Skeletal muscle tissue (tissue), 4 donors: Measurements from ENCODE around the gene IFNAR1. TPM values are rescaled to one million over a fixed set of nuclear protein-coding genes. Genes with fewer than 3 reads are reported as not detected.
A peak's percentile ranks its signal among the peaks of the same experiment; 100 is the strongest.

ENCODE experiments used
- H3K27ac ChIP-seq: one replicate; pipeline ENCODE4 v1.7.0; 2013; ENCODE audit warnings: mild to moderate bottlenecking, low read depth, low read length, inconsistent platforms
- H3K27me3 ChIP-seq, 3 donors: one replicate each; pipeline ENCODE4 v1.7.0; 2013; ENCODE audit warnings: low read length in 3 of 3; ENCODE audit not compliant: control insufficient read depth in 3 of 3, insufficient read depth in 3 of 3
- H3K36me3 ChIP-seq, 3 donors: one replicate each; pipeline ENCODE4 v1.7.0; 2013; ENCODE audit warnings: low read length in 3 of 3; ENCODE audit not compliant: control insufficient read depth in 3 of 3, insufficient read depth in 3 of 3
- H3K4me1 ChIP-seq, 3 donors: one replicate each; pipeline ENCODE4 v1.7.0; 2013; ENCODE audit warnings: low read length in 3 of 3, mild to moderate bottlenecking in 3 of 3; ENCODE audit not compliant: control insufficient read depth in 3 of 3, insufficient read depth in 3 of 3
- H3K4me3 ChIP-seq, 3 donors: one replicate each; pipeline ENCODE4 v1.7.0; 2013; ENCODE audit warnings: low read length in 3 of 3
- H3K9ac ChIP-seq, 3 donors: one replicate each; pipeline ENCODE4 v1.7.0; 2013; ENCODE audit warnings: low read length in 3 of 3, mild to moderate bottlenecking in 3 of 3, moderate library complexity in 2 of 3, low read depth in 1 of 3
- H3K9me3 ChIP-seq, 3 donors: one replicate each; pipeline ENCODE4 v1.7.0; 2013; ENCODE audit warnings: low read length in 3 of 3; ENCODE audit not compliant: control insufficient read depth in 3 of 3
- total RNA-seq: library from RNA; depleted of rRNA; stranded (reverse); fragments of >200 nt; gene quantifications from one replicate; pipeline ENCODE4 v1.2.3, GENCODE V29; 2014
- donor health status: Osteomylitis.

IFNAR1 gene
- 15.1 TPM for total RNA-seq

DNA sequence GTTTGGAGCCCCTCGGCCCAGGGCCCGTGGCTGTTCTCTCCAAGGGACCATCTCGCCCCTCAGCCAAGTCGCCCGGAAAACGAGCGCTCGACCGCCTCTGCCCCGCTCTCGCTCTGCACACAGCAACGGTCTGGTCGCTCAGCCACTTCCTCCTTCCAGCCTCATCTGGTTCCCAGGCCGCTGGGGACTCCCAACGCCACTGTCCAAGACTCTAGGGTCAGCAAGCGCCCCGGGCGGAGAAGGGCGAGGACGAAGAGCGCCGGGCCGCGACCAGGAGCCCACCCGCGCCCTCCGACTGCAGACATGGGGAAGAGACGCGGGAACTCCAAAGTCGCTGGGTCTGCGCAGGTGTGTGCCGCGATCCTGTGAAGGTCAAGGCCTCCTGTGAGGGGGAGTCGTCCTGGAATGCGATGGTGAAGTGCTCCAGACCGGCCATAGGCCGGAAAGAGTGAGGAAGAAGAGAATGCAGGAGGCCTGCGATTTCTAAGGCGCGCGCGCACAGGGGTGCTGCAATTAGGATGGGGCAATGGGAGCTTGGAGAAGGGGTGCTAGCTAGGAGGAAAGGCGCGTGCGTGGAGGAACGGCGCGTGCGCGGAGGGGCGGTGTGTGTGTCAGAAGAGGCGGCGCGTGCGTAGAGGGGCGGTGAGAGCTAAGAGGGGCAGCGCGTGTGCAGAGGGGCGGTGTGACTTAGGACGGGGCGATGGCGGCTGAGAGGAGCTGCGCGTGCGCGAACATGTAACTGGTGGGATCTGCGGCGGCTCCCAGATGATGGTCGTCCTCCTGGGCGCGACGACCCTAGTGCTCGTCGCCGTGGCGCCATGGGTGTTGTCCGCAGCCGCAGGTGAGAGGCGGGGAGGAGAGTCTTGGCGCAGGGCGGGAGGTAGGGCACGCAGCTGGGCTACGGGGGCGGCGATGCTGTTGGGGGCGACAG lies at the start of gene IFNAR1:
Gene IFNAR1, plus strand, starts transcription at position 680 of the 931 bp plus-strand sequence. Its CDS starts 86 bp downstream, at position 766.
- peaks cover 12 to 19% (median 13%) of the 10 kb centered on the region in 3 donors for H3K4me1 ChIP-seq
- H3K27me3 ChIP-seq: no peaks in the 10 kb centered on the region
- H3K4me3 ChIP-seq: peak within 1 kb of the TSS; percentile 85 to 98 (median 90)
- H3K36me3 ChIP-seq: no peaks in the 10 kb centered on the region
- H3K9ac ChIP-seq: peak within 1 kb of the TSS; percentile 95 to 98 (median 97)
- H3K27ac ChIP-seq: peak within 1 kb of the TSS; percentile 92
- no peaks in the 10 kb centered on the region for H3K9me3 ChIP-seq

DNA sequence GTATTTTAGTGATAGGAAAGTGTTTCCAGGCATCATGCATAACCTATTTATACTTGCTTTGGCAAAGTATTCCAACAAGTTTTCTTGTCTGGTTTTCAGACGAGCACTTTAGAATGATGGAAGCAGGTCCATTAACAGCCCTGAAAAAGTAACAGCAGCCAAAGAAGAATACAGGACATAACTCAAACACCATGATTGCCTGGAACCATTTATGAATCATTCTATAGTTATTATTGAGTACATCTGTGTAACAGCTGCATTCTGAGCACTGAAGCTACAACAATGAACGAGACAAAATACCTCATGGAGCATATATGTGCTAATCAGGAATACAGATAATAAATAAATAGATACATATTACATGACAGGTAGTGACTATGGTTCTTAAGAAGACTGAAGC lies 46.0 kb upstream of the IFNAR1 start:
- H3K4me1 ChIP-seq: no peaks in the 10 kb centered on the region
- H3K4me3 ChIP-seq: no peak overlapping the region
- H3K9ac ChIP-seq: no peak overlapping the region
- H3K27ac ChIP-seq: no peak overlapping the region
- H3K9me3 ChIP-seq: peaks cover 0 to 3% (median 2%) of the 10 kb centered on the region in 3 donors
- H3K36me3 ChIP-seq: peaks cover 21 to 29% (median 25%) of the 10 kb centered on the region in 3 donors
- H3K27me3 ChIP-seq: no peaks in the 10 kb centered on the region

DNA sequence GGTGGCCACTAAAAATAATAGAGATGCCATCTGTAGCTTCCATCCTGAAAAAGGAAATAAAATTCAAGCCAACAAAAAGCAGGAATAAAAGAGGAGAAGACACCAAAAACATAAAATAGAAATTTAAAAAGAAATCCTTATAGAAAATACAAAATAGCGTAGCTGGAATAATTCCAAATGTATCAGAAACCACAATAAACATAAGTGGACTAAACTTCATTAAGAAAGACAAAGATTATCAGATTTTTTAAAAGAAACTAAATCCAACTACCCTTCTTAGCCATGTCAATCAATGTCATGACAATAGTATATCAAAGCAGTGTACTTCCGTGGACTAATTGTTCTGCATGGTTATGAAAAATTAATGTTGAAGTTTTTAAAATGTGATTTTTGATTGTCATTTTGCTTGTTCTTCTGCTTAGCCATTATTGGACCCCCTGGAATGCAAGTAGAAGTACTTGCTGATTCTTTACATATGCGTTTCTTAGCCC lies 45.4 kb upstream of the IFNAR1 start:
- Histone ChIP-seq H3K4me3 (no peak overlapping the region), H3K36me3 (peaks cover 23 to 29% (median 26%) of the 10 kb centered on the region in 3 donors), H3K9me3 (peaks cover 0 to 3% (median 2%) of the 10 kb centered on the region in 3 donors), H3K27ac (no peak overlapping the region), H3K27me3 (no peaks in the 10 kb centered on the region), H3K4me1 (no peaks in the 10 kb centered on the region), H3K9ac (no peak overlapping the region)

DNA sequence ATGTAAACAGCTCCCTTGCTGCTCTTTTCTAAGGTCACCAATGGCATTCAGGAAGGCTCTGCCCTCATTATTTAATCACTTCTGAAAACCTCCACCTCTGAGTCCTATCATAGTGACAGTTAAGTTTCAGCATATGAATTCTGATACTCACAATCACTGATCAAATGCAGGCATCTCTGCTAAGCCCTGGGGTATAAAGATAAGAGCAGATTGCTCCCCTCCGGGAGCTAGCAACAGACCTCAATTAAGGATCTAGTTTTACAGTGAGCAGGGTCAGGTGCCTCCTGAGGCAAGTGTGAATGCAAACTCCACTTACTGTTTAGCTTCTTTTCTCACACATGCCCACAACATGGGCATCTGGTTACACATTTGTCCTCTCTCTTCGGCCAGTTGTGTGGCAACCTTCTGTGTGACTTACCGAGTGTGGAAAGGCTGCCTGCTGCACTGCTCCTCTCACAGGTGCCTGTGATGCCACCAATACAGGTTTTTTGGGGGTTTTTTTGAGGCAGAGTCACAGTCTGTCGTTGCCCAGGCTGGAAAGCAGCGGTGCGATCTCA lies 43.6 kb upstream of the IFNAR1 start:
- no peak overlapping the region for H3K9ac ChIP-seq
- peaks cover 5 to 7% (median 6%) of the 10 kb centered on the region in 3 donors for H3K4me1 ChIP-seq
- H3K4me3 ChIP-seq: no peak overlapping the region
- no peaks in the 10 kb centered on the region for H3K27me3 ChIP-seq
- H3K36me3 ChIP-seq: peaks cover 31 to 32% (median 31%) of the 10 kb centered on the region in 3 donors
- no peak overlapping the region for H3K27ac ChIP-seq
- H3K9me3 ChIP-seq: peaks cover 0 to 3% (median 2%) of the 10 kb centered on the region in 3 donors

DNA sequence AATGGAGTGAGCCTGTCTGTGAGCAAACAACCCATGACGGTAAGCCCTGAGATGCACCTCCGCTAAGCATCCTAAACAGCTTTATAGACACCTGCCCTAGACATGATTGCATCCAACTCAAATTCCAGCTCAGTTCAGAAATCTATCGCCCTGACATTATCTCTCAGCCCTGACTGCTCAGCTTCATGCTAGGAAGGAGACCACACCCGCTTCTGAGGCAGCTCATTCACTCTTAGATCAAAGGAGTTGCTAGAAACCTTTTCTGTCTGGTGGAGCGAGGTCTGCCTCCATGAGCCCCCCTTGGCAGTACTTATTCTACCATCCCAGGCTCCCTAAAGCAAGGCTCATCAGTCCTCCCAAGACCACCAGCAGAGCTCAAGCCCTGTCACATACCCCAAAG lies 41.6 kb upstream of the IFNAR1 start:
- Histone ChIP-seq H3K27me3 (no peaks in the 10 kb centered on the region), H3K4me3 (no peak overlapping the region), H3K36me3 (peaks cover 30 to 34% (median 31%) of the 10 kb centered on the region in 3 donors), H3K27ac (no peak overlapping the region), H3K4me1 (peaks cover 13 to 20% (median 16%) of the 10 kb centered on the region in 3 donors), H3K9me3 (peaks cover 0 to 3% (median 2%) of the 10 kb centered on the region in 3 donors), H3K9ac (no peak overlapping the region)

DNA sequence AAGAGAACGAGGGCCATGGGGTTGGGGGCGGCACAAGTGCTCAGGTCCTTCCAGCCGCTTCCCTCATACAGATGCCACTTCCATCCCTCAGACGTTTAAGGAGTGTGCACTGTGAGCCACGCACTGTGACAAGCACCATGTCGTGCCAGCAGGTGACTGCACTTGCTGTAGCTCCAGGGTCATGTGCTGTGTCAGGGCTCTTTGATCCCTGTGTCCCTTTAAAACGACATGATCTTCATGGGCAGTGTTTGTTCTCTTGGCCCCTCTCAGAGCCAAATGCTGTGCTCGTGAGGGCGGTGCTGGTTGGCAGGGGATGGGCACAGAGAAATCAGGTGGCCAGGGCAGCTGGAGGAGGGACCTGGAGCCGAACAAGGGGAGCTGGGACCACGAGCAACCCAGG lies 38.7 kb upstream of the IFNAR1 start:
- peaks cover 22 to 30% (median 22%) of the 10 kb centered on the region in 3 donors for H3K4me1 ChIP-seq
- H3K9ac ChIP-seq: peak overlapping the region in 1 of 3 donors; percentile 50
- H3K9me3 ChIP-seq: no peaks in the 10 kb centered on the region
- H3K27ac ChIP-seq: peak overlapping the region; percentile 59
- H3K4me3 ChIP-seq: peak overlapping the region in 1 of 3 donors; percentile 13
- peaks cover 19 to 37% (median 33%) of the 10 kb centered on the region in 3 donors for H3K36me3 ChIP-seq
- H3K27me3 ChIP-seq: no peaks in the 10 kb centered on the region

DNA sequence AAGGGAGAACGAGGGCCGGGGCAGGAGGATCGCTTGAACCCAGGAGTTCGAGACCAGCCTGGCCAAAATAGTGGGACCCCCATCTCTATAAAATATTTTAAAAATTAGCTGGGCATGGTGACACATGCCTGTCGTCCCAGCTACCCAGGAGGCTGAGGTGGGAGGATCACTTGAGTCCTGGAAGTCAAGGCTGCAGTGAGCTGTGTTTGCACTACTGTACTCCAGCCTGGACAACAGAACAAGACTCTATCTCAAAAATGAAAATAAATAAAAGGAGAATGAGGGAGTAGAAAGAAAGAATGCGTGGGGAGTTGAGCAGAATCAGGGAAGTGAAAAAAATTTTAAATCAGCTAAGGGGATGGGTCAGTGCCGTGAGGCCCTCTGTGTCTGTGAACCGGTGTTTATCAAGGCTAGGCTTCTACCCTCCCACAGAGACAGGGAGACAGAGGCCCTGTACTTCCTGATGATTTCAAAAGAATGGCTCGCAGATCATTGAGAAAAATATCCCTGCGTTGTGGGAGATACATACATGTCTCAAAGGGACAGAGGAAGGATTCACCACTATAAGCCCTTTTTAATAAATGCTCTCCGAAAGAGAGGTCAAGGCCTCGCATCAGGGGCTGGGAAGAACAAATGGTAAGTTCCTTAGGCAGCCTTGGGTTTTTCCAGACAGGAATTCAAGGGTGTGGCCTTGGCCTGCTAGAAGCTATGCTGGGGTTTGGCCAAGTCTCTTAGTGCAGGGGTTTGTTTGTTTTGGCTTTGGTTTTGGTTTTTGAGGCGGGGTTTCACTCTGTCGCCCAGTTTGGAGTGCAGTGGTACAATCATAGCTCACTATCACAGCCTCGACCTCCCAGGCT lies 37.9 kb upstream of the IFNAR1 start:
- no peak overlapping the region for H3K4me3 ChIP-seq
- peak overlapping the region; percentile 59 for H3K27ac ChIP-seq
- H3K4me1 ChIP-seq: peaks cover 22 to 30% (median 22%) of the 10 kb centered on the region in 3 donors
- H3K36me3 ChIP-seq: peaks cover 22 to 36% (median 35%) of the 10 kb centered on the region in 3 donors
- no peaks in the 10 kb centered on the region for H3K9me3 ChIP-seq
- peak overlapping the region in 2 of 3 donors; percentile 32 to 50 for H3K9ac ChIP-seq
- H3K27me3 ChIP-seq: no peaks in the 10 kb centered on the region

DNA sequence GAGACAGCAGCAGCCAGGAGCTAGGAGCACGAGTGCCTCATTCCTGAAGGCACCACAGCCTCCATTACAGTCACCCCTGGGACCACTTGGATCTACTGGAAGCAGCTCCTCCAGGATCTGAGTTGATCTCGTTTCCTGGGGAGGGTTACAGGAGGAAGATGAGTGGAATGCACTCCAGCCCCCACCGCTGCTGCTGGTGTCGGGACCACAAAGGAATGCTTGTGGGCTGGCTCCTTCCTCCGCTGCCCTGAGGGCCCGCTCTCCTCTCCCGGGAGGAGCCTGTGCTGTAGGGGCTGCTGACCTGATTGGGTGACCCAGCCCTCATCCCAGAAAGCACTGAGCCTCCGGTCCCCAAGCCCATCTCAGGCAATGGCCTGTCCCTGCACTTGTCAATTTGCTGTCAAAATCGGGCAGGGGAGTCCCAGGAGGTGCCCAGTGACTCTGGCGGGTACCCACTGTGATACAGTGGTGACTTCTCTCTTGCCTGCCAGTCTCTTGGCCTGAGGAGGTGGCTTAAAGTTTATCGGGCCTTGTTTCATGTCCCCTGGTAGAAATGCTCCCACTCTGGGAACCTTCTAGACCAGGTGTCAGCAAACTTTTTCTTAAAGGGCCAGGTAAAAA lies 35.5 kb upstream of the IFNAR1 start:
- peaks cover 22 to 30% (median 22%) of the 10 kb centered on the region in 3 donors for H3K4me1 ChIP-seq

DNA sequence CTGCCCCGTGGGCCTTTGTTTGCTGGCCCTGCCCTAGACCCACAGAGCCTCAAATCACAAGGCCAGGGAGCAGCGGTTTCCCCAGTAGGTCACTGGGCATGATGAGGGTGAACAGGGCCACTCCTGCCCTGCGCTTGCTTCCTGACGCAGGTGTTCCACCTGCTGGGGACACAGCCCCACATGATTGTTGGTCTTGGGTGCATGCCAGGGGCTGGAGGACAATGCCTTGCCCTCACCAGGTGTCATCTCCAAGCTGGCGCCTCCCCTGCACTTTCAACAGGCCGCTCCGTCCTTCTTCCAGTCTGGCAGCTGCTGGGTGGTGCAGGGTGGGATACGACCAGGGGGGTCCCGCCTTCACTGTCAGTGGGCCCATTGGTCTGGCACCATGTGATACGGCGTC lies 34.3 kb upstream of the IFNAR1 start:
- Histone ChIP-seq H3K9me3 (no peaks in the 10 kb centered on the region), H3K36me3 (peaks cover 28 to 40% (median 38%) of the 10 kb centered on the region in 3 donors), H3K9ac (no peak overlapping the region), H3K4me1 (peaks cover 22 to 30% (median 22%) of the 10 kb centered on the region in 3 donors), H3K27ac (no peak overlapping the region), H3K4me3 (no peak overlapping the region), H3K27me3 (no peaks in the 10 kb centered on the region)

More for the DNA sequence above, 35.5 kb upstream of the IFNAR1 start:
- Histone ChIP-seq H3K27me3 (no peaks in the 10 kb centered on the region), H3K9ac (no peak overlapping the region), H3K36me3 (peaks cover 29 to 40% (median 40%) of the 10 kb centered on the region in 3 donors), H3K27ac (peak overlapping the region; percentile 59), H3K4me3 (no peak overlapping the region), H3K9me3 (no peaks in the 10 kb centered on the region)
